Measurements from ENCODE around the gene CCDC152. TPM values are rescaled to one million over a fixed set of nuclear protein-coding genes. Genes with fewer than 3 reads are reported as not detected.

Gene CCDC152, protein sequence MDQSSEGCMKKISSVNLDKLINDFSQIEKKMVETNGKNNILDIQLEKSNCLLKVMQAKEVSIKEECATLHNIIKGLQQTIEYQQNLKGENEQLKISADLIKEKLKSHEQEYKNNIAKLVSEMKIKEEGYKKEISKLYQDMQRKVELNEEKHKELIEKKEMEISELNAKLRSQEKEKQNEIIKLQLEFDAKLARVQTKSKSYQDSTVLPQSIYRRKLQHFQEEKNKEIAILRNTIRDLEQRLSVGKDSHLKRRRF
- 0.56 and 0.99 TPM in 2 replicates for total RNA-seq

DNA sequence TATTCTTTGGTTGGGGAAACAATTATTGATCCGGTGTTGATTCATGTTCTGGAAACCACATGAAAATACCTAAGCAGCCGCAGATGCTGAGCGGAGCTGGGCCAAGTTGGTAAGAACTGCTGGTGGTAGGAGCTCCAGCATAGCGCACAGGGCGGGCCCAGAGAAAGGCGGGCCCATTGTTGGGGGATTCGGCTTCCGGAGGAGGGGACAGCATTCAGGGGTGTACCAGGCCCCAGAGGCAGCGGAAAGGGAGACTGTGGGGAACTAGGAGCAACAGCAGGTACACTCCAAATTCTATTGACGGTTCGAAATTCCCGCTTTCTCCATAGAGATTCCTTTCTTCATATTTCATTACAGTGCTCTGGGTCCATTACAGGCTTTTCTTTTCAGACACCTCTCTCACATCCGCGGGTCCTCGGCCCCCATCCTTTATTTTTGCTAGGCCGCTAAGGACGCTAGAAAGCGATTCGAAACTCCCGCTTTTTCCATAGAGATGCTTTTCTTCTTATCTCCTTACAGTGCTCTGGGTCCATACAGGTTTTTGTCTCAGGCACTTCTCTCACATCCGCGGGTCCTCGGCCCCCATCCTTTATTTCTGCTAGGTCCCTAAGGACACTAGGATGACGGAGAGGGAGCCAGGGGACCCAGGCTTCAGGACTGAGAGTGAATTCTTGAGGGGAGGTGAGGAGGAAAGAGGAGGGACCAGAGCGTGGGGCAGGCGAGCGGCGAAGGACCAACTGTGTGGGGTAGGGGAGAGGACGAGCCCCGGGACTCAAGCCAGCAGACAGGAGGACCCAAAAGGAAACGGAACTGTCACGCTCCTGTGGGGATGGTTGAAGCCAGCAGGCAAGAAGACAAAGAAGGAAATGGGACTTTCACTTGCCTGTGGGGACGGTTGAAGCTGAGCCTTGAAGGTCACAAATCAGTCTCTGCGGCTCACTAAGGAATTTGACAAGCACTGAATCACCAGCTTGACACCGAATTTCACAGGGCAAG, at the start of gene CCDC152:
TSS of gene CCDC152 (plus strand) at position 213 of the 996 bp plus-strand sequence. CDS start 2,304 bp downstream, outside the sequence.

GRCh38 chr5:42811591-42812446, 55.2 kb downstream of the CCDC152 start, which contains the start of gene SELENOP:
SELENOP (minus strand) TSS chr5:42811892; CDS start chr5:42808353, 3,539 bp downstream.

Other genes with a start within 250 kb of the CCDC152 start
- 0.09 and 0.47 TPM in 2 replicates for gene SELENOP, start 55.1 kb downstream of the CCDC152 start, total RNA-seq

Data from endothelial cell of coronary artery (primary cell).